ENCODE measurements around the gene TMEM171.

- no peak for TF ChIP-seq POLR2A (IDR thresholded peaks at IDR 0.05)
- TF ChIP-seq CTCF (IDR thresholded peaks at IDR 0.05) = no peak
Measured at GRCh38 chr5:73142035-73142434, 21.7 kb downstream of the TMEM171 start.

Data from esophagus squamous epithelium (tissue), 4 donors.